T-helper 17 cell (primary cell): Measurements from ENCODE around the gene ALOX12B. TPM values are rescaled to one million over a fixed set of nuclear protein-coding genes. Genes with fewer than 3 reads are reported as not detected.
"Not testable (repeated sequence)": the region's sequence is repeated elsewhere in the genome, so short reads cannot be mapped to it uniquely, and the experiment has no call there.

ENCODE experiments used
- ATAC-seq: fragments of 150-1000 bp; cut with Tn5 transposase; 2 replicates; pipeline ENCODE4 v1.10.0; 2021; ENCODE audit warnings: mild to moderate bottlenecking, moderate library complexity
- DNase-seq, 3 donors: peaks; one replicate each; pipeline versions ENCODE4 v3.0.0 to v3.0.0-alpha.2; 2020 to 2021
- H3K9me3 ChIP-seq: one replicate; pipeline ENCODE4 v1.7.0; 2013; ENCODE audit warnings: low read length, mild to moderate bottlenecking; ENCODE audit not compliant: control insufficient read depth, poor library complexity, severe bottlenecking
- H3K27ac Mint-ChIP-seq: one replicate; pipeline ENCODE4 v1.8.0; 2022; ENCODE audit warnings: mild to moderate bottlenecking, moderate library complexity, mixed read lengths
- H3K27me3 Mint-ChIP-seq: one replicate; pipeline ENCODE4 v1.8.0; 2022; ENCODE audit warnings: mixed read lengths
- H3K36me3 Mint-ChIP-seq: one replicate; pipeline ENCODE4 v1.8.0; 2022; ENCODE audit warnings: low read depth, mixed read lengths
- H3K4me1 Mint-ChIP-seq: one replicate; pipeline ENCODE4 v1.8.0; 2022; ENCODE audit warnings: mild to moderate bottlenecking, mixed read lengths
- H3K4me3 Mint-ChIP-seq: one replicate; pipeline ENCODE4 v1.8.0; 2022; ENCODE audit warnings: mild to moderate bottlenecking, moderate library complexity, mixed read lengths
- total RNA-seq, 4 donors: library from RNA in 2 of 4; stranded (reverse) in 2 of 4; gene quantifications; one replicate each; pipeline ENCODE4 v1.2.3 and lab custom pipeline; 2022 to 2026

ALOX12B gene
- total RNA-seq, 2 donors from 2014 or later, result not detected

DNA sequence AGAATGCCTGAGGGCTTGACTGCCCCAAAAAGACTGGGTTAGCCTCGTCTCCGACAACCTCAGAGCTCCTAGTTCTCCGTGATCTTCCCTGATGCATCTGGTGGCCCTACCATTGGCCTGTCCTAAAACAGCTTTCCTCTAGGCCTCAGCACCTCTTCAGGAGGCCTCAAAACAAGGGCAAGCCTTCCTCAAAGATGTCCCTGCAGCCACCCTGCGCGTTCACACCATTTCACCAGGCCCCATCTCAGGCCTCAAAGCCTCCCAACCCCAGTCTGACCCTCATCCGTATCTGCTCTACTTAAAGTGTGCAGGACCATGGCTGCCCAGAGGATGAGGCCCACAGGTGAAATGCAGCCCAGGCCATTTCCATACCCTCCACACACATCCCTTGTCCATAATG, 23.4 kb upstream of the ALOX12B start:
- no peak for ATAC-seq
- Mint-ChIP-seq H3K27me3 (peaks cover 37% of the 10 kb centered on the region), H3K27ac (peak overlapping the region; percentile 53), H3K36me3 (no peaks in the 10 kb centered on the region), H3K4me1 (peaks cover 6% of the 10 kb centered on the region), H3K4me3 (peak overlapping the region; percentile 65)
- no peaks in the 10 kb centered on the region for H3K9me3 ChIP-seq
- no peak for DNase-seq

DNA sequence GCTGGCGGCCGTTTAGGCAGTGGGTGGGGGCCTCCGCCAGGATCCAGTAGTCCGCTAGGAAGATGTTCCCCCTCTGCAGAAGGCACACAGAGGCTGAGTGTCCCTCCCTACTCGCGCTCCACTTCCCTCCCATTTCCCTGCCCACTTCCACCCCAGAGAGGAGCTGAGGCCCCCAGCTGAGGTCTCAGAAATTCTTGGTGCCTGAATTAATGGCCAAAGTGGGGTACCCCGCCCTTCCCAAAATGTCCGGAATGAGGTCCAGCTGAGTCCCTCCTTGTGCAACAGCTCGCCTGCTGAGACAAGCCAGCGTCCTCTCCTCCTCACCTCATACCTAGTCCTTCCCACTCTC, 22.9 kb upstream of the ALOX12B start:
- Mint-ChIP-seq H3K27ac (peak overlapping the region; percentile 53), H3K4me1 (peaks cover 8% of the 10 kb centered on the region), H3K36me3 (no peaks in the 10 kb centered on the region), H3K27me3 (peaks cover 32% of the 10 kb centered on the region), H3K4me3 (no peak overlapping the region)
- no peak for ATAC-seq
- DNase-seq, result no peak
- H3K9me3 ChIP-seq, result no peaks in the 10 kb centered on the region

DNA sequence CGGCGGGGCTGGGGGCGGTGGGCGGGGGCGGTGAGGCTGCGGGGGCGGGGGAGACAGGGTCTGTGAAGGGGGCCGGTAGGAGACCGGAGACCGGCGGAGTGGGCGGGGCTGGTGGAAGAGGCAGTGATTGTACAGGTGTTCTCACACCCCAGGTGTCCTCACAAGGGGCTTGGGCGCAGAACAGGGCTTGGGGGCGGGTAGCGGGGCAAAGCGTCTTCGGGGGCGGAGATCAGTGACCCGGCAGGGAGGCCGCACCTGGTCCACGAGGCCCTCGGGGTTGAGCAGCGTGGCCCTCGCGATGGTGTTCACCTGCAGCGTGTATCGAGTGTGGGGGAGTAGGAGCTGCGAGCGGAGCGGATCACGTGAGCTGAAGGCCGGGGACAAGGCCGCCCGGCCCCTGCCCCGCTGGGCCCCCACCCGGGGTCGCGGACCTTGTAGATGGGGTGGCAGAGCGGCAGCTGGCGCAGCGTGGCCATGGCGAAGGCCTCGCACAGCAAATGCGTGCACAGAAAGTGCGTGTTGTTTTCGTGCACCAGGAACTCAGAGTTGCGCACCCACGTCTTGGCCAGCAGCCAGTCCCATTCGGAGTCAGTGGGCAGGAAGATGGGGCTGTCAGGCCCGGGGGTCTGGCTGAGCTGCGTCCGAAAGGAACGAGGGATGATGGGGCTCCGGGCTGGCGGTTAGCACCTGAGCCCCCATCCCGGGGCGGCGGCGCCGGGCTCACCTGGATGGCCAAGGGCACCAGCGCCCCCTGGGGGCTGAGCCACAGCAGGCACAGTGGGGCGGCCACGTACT, 22.3 kb upstream of the ALOX12B start:
- no peaks in the 10 kb centered on the region for H3K36me3 Mint-ChIP-seq
- H3K9me3 ChIP-seq, result no peaks in the 10 kb centered on the region
- H3K4me3 Mint-ChIP-seq, result peak overlapping the region; percentile 31
- DNase-seq, result peak; percentile 75 to 83 (median 82)
- peaks cover 8% of the 10 kb centered on the region for H3K4me1 Mint-ChIP-seq
- peak; percentile 98 for ATAC-seq
- peak overlapping the region; percentile 53 for H3K27ac Mint-ChIP-seq
- H3K27me3 Mint-ChIP-seq, result peaks cover 26% of the 10 kb centered on the region

DNA sequence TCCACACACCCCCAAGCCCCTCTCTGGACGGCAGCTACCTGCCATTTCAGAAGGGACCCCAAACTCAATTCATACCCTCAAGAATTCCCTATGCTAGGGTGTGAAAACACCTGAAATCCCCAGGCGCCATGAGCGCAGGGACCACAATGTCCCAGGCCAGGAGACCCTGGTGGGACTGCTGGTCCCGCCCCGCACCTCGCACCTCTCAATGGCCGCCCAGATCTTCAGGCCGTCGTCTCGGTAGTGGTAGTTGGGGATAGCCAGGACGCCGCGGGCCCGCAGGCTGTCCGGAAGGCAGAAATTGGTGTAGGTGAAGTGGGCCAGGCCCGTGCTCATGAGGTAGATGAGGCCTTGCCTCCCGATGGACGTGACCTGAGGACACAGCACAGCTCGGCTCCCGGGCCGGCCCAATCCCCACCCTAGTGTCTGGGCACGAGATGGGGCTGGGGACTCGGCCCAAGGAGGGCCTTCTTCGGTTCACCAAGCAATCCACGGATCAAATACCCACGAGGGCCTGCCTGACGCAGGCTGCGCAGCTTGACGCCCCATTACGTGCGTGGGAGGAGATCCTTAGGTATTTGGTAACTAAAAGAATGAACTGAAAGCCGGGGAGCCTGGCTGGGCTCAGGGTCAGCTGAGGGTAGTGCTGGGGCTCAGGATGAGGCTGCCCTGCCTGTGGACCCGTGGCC, 21.6 kb upstream of the ALOX12B start:
- no peak for DNase-seq
- Mint-ChIP-seq H3K4me1 (peaks cover 7% of the 10 kb centered on the region), H3K36me3 (no peaks in the 10 kb centered on the region), H3K27ac (no peak overlapping the region), H3K27me3 (peaks cover 19% of the 10 kb centered on the region), H3K4me3 (peak overlapping the region; percentile 12)
- no peaks in the 10 kb centered on the region for H3K9me3 ChIP-seq
- ATAC-seq, result no peak

DNA sequence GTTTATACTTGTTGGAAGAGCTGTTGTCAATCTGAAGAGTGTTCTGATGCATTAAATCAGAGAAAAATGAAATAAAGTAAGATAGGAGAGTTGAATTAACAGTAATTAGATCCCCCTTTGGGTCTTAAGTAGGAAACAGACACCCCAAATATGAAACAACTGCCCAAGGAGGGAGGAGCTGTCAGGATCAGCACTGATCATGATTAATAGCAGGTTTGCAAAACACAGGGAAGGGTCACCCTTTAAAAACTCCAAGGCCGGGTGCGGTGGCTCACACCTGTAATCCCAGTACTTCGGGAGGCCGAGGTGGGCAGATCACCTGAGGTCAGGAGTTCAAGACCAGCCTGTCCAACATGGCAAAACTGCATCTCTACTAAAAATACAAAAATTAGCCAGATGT, 19.5 kb upstream of the ALOX12B start:
- not testable (repeated sequence) for H3K27ac Mint-ChIP-seq, H3K9me3 ChIP-seq, ATAC-seq, DNase-seq, H3K36me3 Mint-ChIP-seq, H3K4me1 Mint-ChIP-seq
- Mint-ChIP-seq H3K4me3 (peak overlapping the region; percentile 33), H3K27me3 (peaks cover 11% of the 10 kb centered on the region)

DNA sequence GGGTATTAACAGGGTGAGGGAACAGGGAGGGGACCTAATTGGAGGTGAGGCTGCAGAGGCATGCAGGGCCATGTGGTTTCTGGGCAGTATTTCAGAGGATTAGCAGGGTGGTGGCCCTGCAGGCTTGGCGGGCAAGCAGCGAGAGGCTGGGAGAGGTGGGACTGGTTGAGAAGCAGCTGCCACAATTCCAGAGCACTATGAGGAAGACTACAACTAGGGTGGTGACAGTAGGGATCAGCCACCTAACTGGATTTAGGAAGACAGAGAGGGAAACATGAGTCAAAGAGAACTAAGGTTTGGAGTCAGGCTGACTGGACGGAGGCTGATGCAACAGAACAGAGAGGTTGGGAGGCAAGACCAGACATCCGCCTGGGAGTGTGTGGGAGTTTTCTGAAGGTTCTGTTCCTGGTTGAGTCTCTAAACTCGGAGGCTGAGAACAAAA, 18.5 kb upstream of the ALOX12B start:
- H3K27ac Mint-ChIP-seq, result no peak overlapping the region
- ATAC-seq, result no peak
- no peak overlapping the region for H3K4me3 Mint-ChIP-seq
- DNase-seq, result no peak
- no peaks in the 10 kb centered on the region for H3K9me3 ChIP-seq
- no peaks in the 10 kb centered on the region for H3K36me3 Mint-ChIP-seq
- peaks cover 7% of the 10 kb centered on the region for H3K27me3 Mint-ChIP-seq
- peaks cover 6% of the 10 kb centered on the region for H3K4me1 Mint-ChIP-seq

DNA sequence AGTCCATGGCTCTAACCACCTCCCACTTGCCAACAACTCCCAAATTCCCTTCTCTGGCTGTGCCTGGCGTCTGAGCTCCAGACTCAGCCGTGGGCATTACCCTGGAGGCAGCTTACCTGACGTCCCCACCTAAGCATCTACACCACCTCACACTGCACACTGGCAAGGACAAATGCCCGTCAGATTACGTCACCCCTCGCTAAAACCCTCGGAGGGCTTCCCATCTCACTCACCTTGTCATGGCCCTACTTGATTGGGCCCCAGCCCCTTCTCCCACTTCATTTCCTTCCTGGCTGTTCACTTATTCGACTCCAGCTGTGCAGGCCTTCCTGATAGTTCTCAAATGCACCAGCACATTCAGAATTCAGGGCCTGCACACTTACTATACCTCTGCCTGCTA, 17.4 kb upstream of the ALOX12B start:
- H3K27me3 Mint-ChIP-seq, result peaks cover 5% of the 10 kb centered on the region
- H3K9me3 ChIP-seq, result no peaks in the 10 kb centered on the region
- H3K4me3 Mint-ChIP-seq, result no peak overlapping the region
- H3K36me3 Mint-ChIP-seq, result no peaks in the 10 kb centered on the region
- peaks cover 5% of the 10 kb centered on the region for H3K4me1 Mint-ChIP-seq
- no peak for ATAC-seq
- DNase-seq, result no peak
- H3K27ac Mint-ChIP-seq, result no peak overlapping the region

DNA sequence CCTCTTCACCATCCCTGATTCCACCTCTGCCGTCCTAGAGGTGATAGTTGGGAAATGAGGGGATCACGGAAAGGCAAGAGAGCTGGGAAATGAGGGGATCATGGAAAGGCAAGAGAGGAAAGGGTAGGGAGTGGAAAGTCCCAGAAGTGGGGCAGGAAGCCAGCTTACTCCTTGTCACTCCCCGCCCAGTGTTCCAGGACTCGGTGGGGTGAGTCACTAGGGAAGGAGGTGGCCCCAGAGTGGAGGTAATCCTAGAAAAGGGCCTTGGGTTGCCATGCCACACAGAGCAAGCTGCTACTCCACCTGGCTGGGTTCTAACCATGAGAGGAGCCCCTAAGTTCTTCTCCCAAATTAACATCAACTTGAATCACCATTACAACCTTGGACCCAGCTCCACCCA, 16.0 kb upstream of the ALOX12B start:
- H3K4me3 Mint-ChIP-seq, result no peak overlapping the region
- DNase-seq, result no peak
- ATAC-seq, result no peak

DNA sequence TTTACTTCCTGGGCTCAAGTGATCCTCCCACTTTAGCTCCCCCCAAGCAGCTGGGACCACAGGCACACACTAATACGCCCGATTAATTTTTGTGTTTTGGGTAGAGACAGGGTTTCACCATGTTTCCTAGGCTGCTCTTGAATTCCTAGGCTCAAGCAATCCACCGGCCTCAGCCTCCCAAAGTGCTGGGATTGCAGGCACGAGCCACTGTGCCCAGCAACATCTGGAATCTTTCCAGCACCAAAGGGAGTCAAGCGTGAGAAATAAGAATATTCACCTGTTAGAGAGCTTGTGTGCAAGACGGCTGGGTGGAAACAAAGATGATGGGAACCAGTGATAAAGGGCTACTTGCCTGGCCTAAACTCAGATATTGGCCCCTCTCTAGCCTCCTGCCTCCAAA, 14.2 kb upstream of the ALOX12B start:
- Mint-ChIP-seq H3K4me1 (peaks cover 8% of the 10 kb centered on the region), H3K27ac (peak overlapping the region; percentile 19), H3K27me3 (peaks cover 5% of the 10 kb centered on the region), H3K4me3 (no peak overlapping the region), H3K36me3 (no peaks in the 10 kb centered on the region)
- ATAC-seq, result no peak
- H3K9me3 ChIP-seq, result no peaks in the 10 kb centered on the region
- DNase-seq, result no peak

More for the DNA sequence above, 16.0 kb upstream of the ALOX12B start:
- H3K4me1 Mint-ChIP-seq, result peaks cover 5% of the 10 kb centered on the region
- H3K36me3 Mint-ChIP-seq, result no peaks in the 10 kb centered on the region
- H3K9me3 ChIP-seq, result no peaks in the 10 kb centered on the region
- no peak overlapping the region for H3K27ac Mint-ChIP-seq
- H3K27me3 Mint-ChIP-seq, result peaks cover 5% of the 10 kb centered on the region

DNA sequence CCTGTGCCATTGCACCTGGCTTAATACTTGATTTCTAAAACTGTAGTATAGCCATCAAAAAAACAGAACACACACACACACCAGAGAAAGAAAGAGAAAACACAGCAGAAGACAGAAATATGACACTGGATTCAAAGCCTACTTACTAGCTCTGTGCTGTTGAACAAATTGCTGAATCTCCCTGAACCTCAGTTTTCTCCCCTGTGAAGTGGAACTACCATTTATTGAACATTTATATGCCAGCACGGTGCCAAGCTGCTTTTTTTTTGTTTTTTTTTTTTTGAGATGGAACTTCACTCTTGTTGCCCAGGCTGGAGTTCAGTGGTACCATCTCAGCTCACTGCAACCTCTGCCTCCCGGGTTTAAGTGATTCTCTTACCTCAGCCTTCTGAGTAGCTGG, 13.2 kb upstream of the ALOX12B start:
- Mint-ChIP-seq H3K4me3 (no peak overlapping the region), H3K27me3 (peaks cover 13% of the 10 kb centered on the region), H3K4me1 (peaks cover 8% of the 10 kb centered on the region), H3K27ac (no peak overlapping the region), H3K36me3 (no peaks in the 10 kb centered on the region)
- no peaks in the 10 kb centered on the region for H3K9me3 ChIP-seq
- ATAC-seq, result no peak
- DNase-seq, result no peak

DNA sequence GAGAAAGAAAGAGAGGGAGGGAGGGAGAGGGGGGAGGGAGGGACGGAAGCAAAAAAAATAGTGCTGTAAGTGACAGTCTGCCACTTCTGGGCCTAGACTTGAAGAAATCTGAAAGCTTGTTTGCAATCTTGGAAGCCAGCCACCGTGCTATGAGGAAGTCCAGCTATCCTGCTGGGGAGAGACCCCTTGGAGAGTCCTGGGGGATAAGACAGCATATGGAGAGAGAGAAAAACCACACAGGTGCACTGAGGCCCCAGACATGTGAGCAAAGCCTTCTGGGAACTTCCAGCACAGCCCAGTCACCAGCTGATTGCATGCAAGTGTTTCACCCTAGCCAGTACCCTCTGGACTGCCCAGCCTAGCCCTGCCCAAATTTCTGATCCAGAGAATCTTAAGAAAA, 12.6 kb upstream of the ALOX12B start:
- H3K27ac Mint-ChIP-seq, result no peak overlapping the region
- H3K36me3 Mint-ChIP-seq, result no peaks in the 10 kb centered on the region
- no peak for DNase-seq
- H3K9me3 ChIP-seq, result no peaks in the 10 kb centered on the region
- H3K4me1 Mint-ChIP-seq, result peaks cover 5% of the 10 kb centered on the region
- no peak for ATAC-seq
- peaks cover 13% of the 10 kb centered on the region for H3K27me3 Mint-ChIP-seq
- no peak overlapping the region for H3K4me3 Mint-ChIP-seq

DNA sequence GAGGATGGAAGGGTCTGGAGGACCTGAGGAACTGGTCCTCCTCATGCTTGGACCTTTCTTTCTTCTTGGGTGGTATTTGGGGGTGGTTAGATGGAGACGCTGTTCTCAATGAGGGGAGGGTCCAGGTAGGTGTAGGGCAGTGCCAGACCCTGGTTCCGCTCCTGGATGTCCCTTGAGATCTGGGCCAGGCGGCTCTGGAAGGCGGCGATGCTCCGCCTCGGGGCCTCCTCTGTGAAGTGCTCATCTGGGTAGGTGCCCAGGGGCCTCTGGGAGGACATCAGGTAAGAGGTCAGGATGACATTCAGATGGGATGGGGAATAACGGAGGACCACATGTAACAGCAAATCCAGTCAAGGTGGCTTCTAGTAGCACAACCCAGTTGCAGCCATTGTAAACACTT, 9.0 kb upstream of the ALOX12B start:
- Mint-ChIP-seq H3K27ac (no peak overlapping the region), H3K27me3 (peaks cover 13% of the 10 kb centered on the region), H3K4me3 (no peak overlapping the region), H3K4me1 (peaks cover 10% of the 10 kb centered on the region), H3K36me3 (no peaks in the 10 kb centered on the region)
- no peak for DNase-seq
- no peaks in the 10 kb centered on the region for H3K9me3 ChIP-seq
- ATAC-seq, result no peak

DNA sequence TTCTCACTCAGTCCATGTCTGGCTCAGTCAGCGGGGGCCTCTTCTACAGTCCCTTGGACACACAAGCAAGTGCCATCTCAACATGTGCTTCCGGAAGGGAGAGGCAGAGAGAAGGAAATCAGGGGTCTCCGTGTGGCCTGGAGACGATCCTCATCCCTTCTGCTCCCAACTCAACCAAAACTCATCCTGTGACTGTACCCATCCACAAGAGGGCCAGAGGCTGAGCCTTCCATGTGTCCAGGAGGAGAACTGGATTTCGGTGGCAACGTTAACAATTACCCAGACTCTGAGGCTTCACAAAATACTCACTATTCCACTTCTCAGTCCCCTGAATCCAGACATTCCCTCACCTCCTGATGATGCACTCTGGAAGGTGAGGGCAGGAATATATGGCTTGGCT, 7.8 kb upstream of the ALOX12B start:
- DNase-seq, result no peak
- no peak for ATAC-seq
- H3K36me3 Mint-ChIP-seq, result no peaks in the 10 kb centered on the region
- no peak overlapping the region for H3K4me3 Mint-ChIP-seq
- peaks cover 24% of the 10 kb centered on the region for H3K27me3 Mint-ChIP-seq
- no peak overlapping the region for H3K27ac Mint-ChIP-seq
- H3K4me1 Mint-ChIP-seq, result peaks cover 10% of the 10 kb centered on the region
- H3K9me3 ChIP-seq, result no peaks in the 10 kb centered on the region
